ENCODE data around the gene PRR23A.

- TF ChIP-seq CTCF (IDR thresholded peaks at IDR 0.05) (no peak), GABPB1 (CRISPR knock-in tag; IDR thresholded peaks at IDR 0.05) (no peak), NR2C2 (CRISPR knock-in tag; IDR thresholded peaks at IDR 0.05) (no peak), ZNF219 (CRISPR knock-in tag; IDR thresholded peaks at IDR 0.05; ENCODE audit: borderline replicate concordance) (no peak), ZNF232 (CRISPR knock-in tag; IDR thresholded peaks at IDR 0.05) (no peak), ATF3 (CRISPR knock-in tag; conservative IDR thresholded peaks at IDR 0.05) (no peak), ETV6 (CRISPR knock-in tag; IDR thresholded peaks at IDR 0.05) (no peak), SP1 (CRISPR knock-in tag; conservative IDR thresholded peaks at IDR 0.05) (no peak), NFYB (CRISPR knock-in tag; conservative IDR thresholded peaks at IDR 0.05; ENCODE audit: low read depth) (no peak)
Observed at GRCh38 chr3:138972941-138973340, 33.1 kb downstream of the PRR23A start.
